CD4-positive, alpha-beta T cell (primary cell): ENCODE data around the gene SLC49A4. TPM values are rescaled to one million over a fixed set of nuclear protein-coding genes. Genes with fewer than 3 reads are reported as not detected.

ENCODE experiments used
- ATAC-seq: fragments of 200-7000 bp; cut with Tn5 transposase; one replicate; pipeline ENCODE4 v1.10.0; 2022; ENCODE audit warnings: mild to moderate bottlenecking; ENCODE audit not compliant: poor library complexity
- CTCF ChIA-PET: fragments of 350-600 bp; sonication (Branson Sonifier 250); formaldehyde crosslinking; loops from one replicate; lab custom pipeline; 2021; ENCODE audit warnings: antibody characterized with exemption, inconsistent platforms; lab: Charles Lee
- POLR2A ChIA-PET: fragments of 350-600 bp; sonication (Branson Sonifier 250); formaldehyde crosslinking; loops from one replicate; lab custom pipeline; 2021; ENCODE audit warnings: antibody characterized with exemption, inconsistent platforms; lab: Charles Lee
- DNase-seq, 14 experiments: peaks; one replicate each; pipeline ENCODE4 v3.0.0-alpha.2; 2013 to 2020; ENCODE audit warnings: mixed read lengths in 2 of 14
- H3K27ac ChIP-seq, 2 donors: one replicate each; pipeline versions ENCODE4 v1.5.1 to v1.7.0; 2013; ENCODE audit warnings: low read length in 2 of 2, low read depth in 1 of 2, mild to moderate bottlenecking in 1 of 2
- H3K27me3 ChIP-seq, 2 experiments: 1 replicate in 1 of 2; 2 replicates in 1 of 2; pipeline versions ENCODE4 v1.6.1 to v1.7.0; 2013; ENCODE audit warnings: low read length in 2 of 2, control low read depth in 1 of 2, mild to moderate bottlenecking in 1 of 2, moderate library complexity in 1 of 2; ENCODE audit not compliant: insufficient read depth in 2 of 2, control insufficient read depth in 1 of 2
- H3K36me3 ChIP-seq: one replicate; pipeline ENCODE4 v1.6.1; 2013; ENCODE audit warnings: low read length, control low read depth; ENCODE audit not compliant: insufficient read depth
- H3K4me1 ChIP-seq: one replicate; pipeline ENCODE4 v1.6.1; 2013; ENCODE audit warnings: low read length, control low read depth; ENCODE audit not compliant: insufficient read depth
- H3K4me3 ChIP-seq: one replicate; pipeline ENCODE4 v1.5.1; 2013; ENCODE audit warnings: mild to moderate bottlenecking, low read length, moderate library complexity
- H3K9me3 ChIP-seq, 2 experiments: 1 replicate in 1 of 2; 2 replicates in 1 of 2; pipeline versions ENCODE4 v1.6.1 to v1.7.0; 2013; ENCODE audit warnings: low read length in 2 of 2, mild to moderate bottlenecking in 2 of 2, control low read depth in 1 of 2, moderate library complexity in 1 of 2; ENCODE audit not compliant: control insufficient read depth in 1 of 2, insufficient read depth in 1 of 2
- H3K27ac Mint-ChIP-seq: one replicate; pipeline ENCODE4 v1.8.0; 2020; ENCODE audit warnings: mixed read lengths
- H3K27me3 Mint-ChIP-seq: one replicate; pipeline ENCODE4 v1.8.0; 2021; ENCODE audit warnings: mixed read lengths
- H3K36me3 Mint-ChIP-seq: one replicate; pipeline ENCODE4 v1.8.0; 2021; ENCODE audit warnings: low read depth, mixed read lengths
- H3K4me1 Mint-ChIP-seq: one replicate; pipeline ENCODE4 v1.8.0; 2021; ENCODE audit warnings: low read depth, mixed read lengths
- H3K4me3 Mint-ChIP-seq: one replicate; pipeline ENCODE4 v1.8.0; 2020; ENCODE audit warnings: mild to moderate bottlenecking, mixed read lengths
- H3K9me3 Mint-ChIP-seq: one replicate; pipeline ENCODE4 v1.8.0; 2020; ENCODE audit warnings: mixed read lengths
- CTCF ChIP-seq: fragments of 200-600 bp; IDR thresholded peaks from one replicate; pipeline ENCODE4 v1.8.0; 2022; ENCODE audit warnings: antibody characterized with exemption, mild to moderate bottlenecking
- intact Hi-C, 2 experiments: fragments of 100-400 bp; cut with DNase I in 1 of 2; cut with micrococcal nuclease in 1 of 2; formaldehyde crosslinking; loops; one replicate each; pipeline versions ENCODE4 v1.15.1 to v1.9.0; 2023 to 2025; cut with DNase I, micrococcal nuclease
- total RNA-seq, 174 experiments: library from RNA in 2 of 174; stranded (reverse) in 2 of 174; gene quantifications; one replicate each; pipeline ENCODE4 v1.2.3 and lab custom pipeline; 2021 to 2026

The SLC49A4 gene
- total RNA-seq, 2 experiments from 2014 or later = 4.7 to 5.1 TPM

GRCh38 chr3:122918576-122919290 is 123.9 kb downstream of the SLC49A4 start:
- ChIA-PET POLR2A (no interaction called here), CTCF (interaction anchor here (0.7 kb wide), 1 partner anchor 178 kb away, joined by 3 read pairs; no protein-coding TSS in a partner anchor)
- no peaks in the 10 kb centered on the region for H3K9me3 Mint-ChIP-seq
- peaks cover 12% of the 10 kb centered on the region for H3K4me1 Mint-ChIP-seq
- Histone ChIP-seq H3K9me3 (no peaks in the 10 kb centered on the region), H3K36me3 (no peaks in the 10 kb centered on the region), H3K27me3 (peaks cover 17% of the 10 kb centered on the region in 2 experiments), H3K27ac (no peak overlapping the region), H3K4me3 (no peak overlapping the region), H3K4me1 (peaks cover 12% of the 10 kb centered on the region)
- intact Hi-C loops = loop anchor here in 1 of 2 experiments (10.0 kb wide), 1 partner anchor 706 kb away; no protein-coding TSS in a partner anchor
- no peak for TF ChIP-seq CTCF
- DNase-seq = no peak
- H3K36me3 Mint-ChIP-seq = no peaks in the 10 kb centered on the region
- H3K4me3 Mint-ChIP-seq = no peak overlapping the region
- no peak for ATAC-seq
- H3K27ac Mint-ChIP-seq = no peak overlapping the region
- peaks cover 32% of the 10 kb centered on the region for H3K27me3 Mint-ChIP-seq

GRCh38 chr3:122919291-122919610 is 124.4 kb downstream of the SLC49A4 start:
- no peak overlapping the region for H3K4me3 ChIP-seq
- Mint-ChIP-seq H3K4me1 (peaks cover 8% of the 10 kb centered on the region), H3K4me3 (no peak overlapping the region), H3K36me3 (no peaks in the 10 kb centered on the region), H3K27ac (no peak overlapping the region), H3K27me3 (peaks cover 27% of the 10 kb centered on the region), H3K9me3 (no peaks in the 10 kb centered on the region)
- H3K27me3 ChIP-seq = peaks cover 17% of the 10 kb centered on the region in 2 experiments
- no peak for TF ChIP-seq CTCF
- ChIA-PET POLR2A (no interaction called here), CTCF (no interaction called here)
- intact Hi-C loops = loop anchor here in 1 of 2 experiments (10.0 kb wide), 1 partner anchor 706 kb away; no protein-coding TSS in a partner anchor
- H3K36me3 ChIP-seq = no peaks in the 10 kb centered on the region
- no peaks in the 10 kb centered on the region for H3K9me3 ChIP-seq
- H3K4me1 ChIP-seq = peaks cover 12% of the 10 kb centered on the region
- H3K27ac ChIP-seq = no peak overlapping the region
- DNase-seq (no peak), ATAC-seq (no peak)

- Mint-ChIP-seq H3K4me1 (peaks cover 5% of the 10 kb centered on the region), H3K4me3 (no peak overlapping the region), H3K27me3 (peaks cover 29% of the 10 kb centered on the region), H3K9me3 (no peaks in the 10 kb centered on the region), H3K27ac (no peak overlapping the region), H3K36me3 (no peaks in the 10 kb centered on the region)
- ChIA-PET POLR2A (no interaction called here), CTCF (no interaction called here)
- Histone ChIP-seq H3K4me1 (peaks cover 11% of the 10 kb centered on the region), H3K4me3 (no peak overlapping the region), H3K27ac (no peak overlapping the region), H3K27me3 (peaks cover 17% of the 10 kb centered on the region in 2 experiments), H3K36me3 (no peaks in the 10 kb centered on the region), H3K9me3 (no peaks in the 10 kb centered on the region)
- ATAC-seq (no peak), DNase-seq (no peak)
- intact Hi-C loops = no loop called here
- TF ChIP-seq CTCF = no peak
Measured at GRCh38 chr3:122920986-122921385, 126.1 kb downstream of the SLC49A4 start.
